ENCODE results near the gene VGLL1.

Gene VGLL1

GRCh38 chrX:136572030-136572429 is 40.0 kb downstream of the VGLL1 start:
- no peak for DNase-seq

- DNase-seq, result no peak
Measured at GRCh38 chrX:136574548-136574947, 42.5 kb downstream of the VGLL1 start.

- DNase-seq, result peak; percentile 64 to 72
Measured at GRCh38 chrX:136577552-136577951, 45.5 kb downstream of the VGLL1 start.

- no peak for DNase-seq
Measured at GRCh38 chrX:136580316-136580715, 48.3 kb downstream of the VGLL1 start.

DNA sequence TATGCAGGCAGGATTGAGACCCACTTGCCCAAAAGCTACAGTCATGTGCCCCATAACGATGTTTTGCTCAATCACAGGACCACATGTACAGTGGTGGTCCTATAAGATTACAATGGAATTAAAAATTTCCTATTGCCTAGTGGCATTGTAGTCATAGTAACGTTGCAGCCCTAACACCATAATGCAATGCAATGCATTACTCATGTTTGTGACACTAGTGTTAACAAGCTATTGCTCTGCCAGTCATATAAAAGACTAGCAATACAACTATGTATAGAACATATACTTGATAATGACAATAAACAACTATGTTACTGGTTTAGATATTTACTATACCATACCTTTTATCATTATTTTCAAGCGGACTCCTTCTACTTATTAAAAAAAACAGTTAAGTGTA is 50.6 kb downstream of the VGLL1 start:
- DNase-seq, result no peak

DNA sequence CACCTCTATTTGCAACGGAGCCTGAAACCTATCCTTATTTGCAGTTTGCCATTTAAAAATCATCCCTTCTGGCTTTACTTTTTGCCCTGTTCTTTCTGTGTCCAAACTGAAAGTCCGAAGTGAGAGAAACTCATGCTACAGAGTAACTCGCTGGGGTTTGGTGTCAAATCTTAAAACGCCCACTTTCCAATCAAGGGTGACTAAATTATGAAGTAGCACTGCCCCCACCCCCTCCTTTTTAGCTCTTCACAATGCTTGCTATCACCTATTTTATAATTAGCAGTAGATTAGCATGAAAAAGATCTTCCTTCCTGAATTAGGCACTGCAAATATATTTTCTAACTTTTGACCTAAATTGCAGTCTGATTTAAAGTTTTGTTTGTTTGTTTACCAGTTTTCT is 52.5 kb downstream of the VGLL1 start:
- DNase-seq, result peak; percentile 10 to 18

GRCh38 chrX:136585262-136585661 is 53.2 kb downstream of the VGLL1 start:
- no peak for DNase-seq

- DNase-seq, result no peak
Measured at GRCh38 chrX:136585960-136586359, 53.9 kb downstream of the VGLL1 start.

- peak in 1 of 2 donors; percentile 5 for DNase-seq
Measured at GRCh38 chrX:136586386-136586785, 54.4 kb downstream of the VGLL1 start.

GRCh38 chrX:136587532-136587931 is 55.5 kb downstream of the VGLL1 start:
- DNase-seq, result no peak

- no peak for DNase-seq
Measured at GRCh38 chrX:136588036-136588435, 56.0 kb downstream of the VGLL1 start.

- DNase-seq, result no peak
Measured at GRCh38 chrX:136589966-136590365, 58.0 kb downstream of the VGLL1 start.

- DNase-seq, result no peak
Measured at GRCh38 chrX:136597356-136597755, 65.3 kb downstream of the VGLL1 start.

- no peak for DNase-seq
Measured at GRCh38 chrX:136597954-136598353, 65.9 kb downstream of the VGLL1 start.

- DNase-seq, result peak; percentile 19 to 38
Measured at GRCh38 chrX:136598631-136599030, 66.6 kb downstream of the VGLL1 start.

GRCh38 chrX:136600059-136600458 is 68.0 kb downstream of the VGLL1 start:
- no peak for DNase-seq
